Smooth muscle cell (in vitro differentiated cells): ENCODE results near the gene CDH23. TPM values are rescaled to one million over a fixed set of nuclear protein-coding genes. Genes with fewer than 3 reads are reported as not detected.

Experiments used
- DNase-seq: peaks from one replicate; lab custom pipeline; 2025; ENCODE audit not compliant: unreplicated experiment; lab: John Stamatoyannopoulos, UW
- H2AFZ ChIP-seq: fragments of 200-600 bp; sonication (generic); 2 replicates; pipeline ENCODE4 v1.6.0; 2016; ENCODE audit warnings: antibody characterized with exemption, low read depth, mild to moderate bottlenecking
- H3F3A ChIP-seq: fragments of 200-600 bp; sonication (generic); 2 replicates; pipeline ENCODE4 v1.6.0; 2017; ENCODE audit warnings: antibody characterized with exemption, low read depth
- H3K27ac ChIP-seq: fragments of 200-600 bp; sonication (generic); 2 replicates; pipeline ENCODE4 v1.5.1; 2016; ENCODE audit warnings: low read depth, mild to moderate bottlenecking
- H3K27me3 ChIP-seq: fragments of 200-600 bp; sonication (generic); 2 replicates; pipeline ENCODE4 v1.6.1; 2016; ENCODE audit warnings: low read depth, mild to moderate bottlenecking
- H3K36me3 ChIP-seq: fragments of 200-600 bp; sonication (generic); 2 replicates; pipeline ENCODE4 v1.5.1; 2016; ENCODE audit warnings: low read depth
- H3K4me1 ChIP-seq: fragments of 200-600 bp; sonication (generic); 2 replicates; pipeline ENCODE4 v1.5.1; 2016; ENCODE audit warnings: low read depth
- H3K4me2 ChIP-seq: fragments of 200-600 bp; sonication (generic); 2 replicates; pipeline ENCODE4 v1.6.0; 2016; ENCODE audit warnings: mild to moderate bottlenecking
- H3K4me3 ChIP-seq: fragments of 200-600 bp; sonication (generic); 2 replicates; pipeline ENCODE4 v1.5.1; 2016; ENCODE audit warnings: mild to moderate bottlenecking
- H3K79me2 ChIP-seq: fragments of 200-600 bp; sonication (generic); 2 replicates; pipeline ENCODE4 v1.6.0; 2016; ENCODE audit warnings: low read depth, mild to moderate bottlenecking
- H3K9ac ChIP-seq: fragments of 200-600 bp; sonication (generic); 2 replicates; pipeline ENCODE4 v1.6.0; 2016; ENCODE audit warnings: low read depth
- H3K9me3 ChIP-seq: fragments of 200-600 bp; sonication (generic); replicated peaks from 2 replicates; pipeline ENCODE4 v1.5.1; 2016; ENCODE audit warnings: low read depth
- H4K20me1 ChIP-seq: fragments of 200-600 bp; sonication (generic); 2 replicates; pipeline ENCODE4 v1.6.0; 2016; ENCODE audit warnings: low read depth
- CTCF ChIP-seq: fragments of 200-600 bp; sonication (generic); IDR thresholded peaks from 2 replicates; pipeline ENCODE4 v1.5.1; 2017; ENCODE audit warnings: borderline replicate concordance, mild to moderate bottlenecking, antibody characterized with exemption; ENCODE audit not compliant: insufficient read depth, poor library complexity, severe bottlenecking
- WGBS: methylation state at CpG from one replicate; pipeline ENCODE4 v1.1.7; 2016; ENCODE audit warnings: low lambda C conversion rate; 5-methylcytosine and 5-hydroxymethylcytosine counted together
- polyA plus RNA-seq: library from polyadenylated mRNA; unstranded; fragments of >200 nt; fragmentation: Nextera tagmentation; extraction: Ambion mirVana; gene quantifications from 2 replicates; pipeline ENCODE4 v1.2.1, GENCODE V29; 2016
- total RNA-seq: library from RNA; depleted of rRNA; stranded (reverse); fragments of >200 nt; gene quantifications from 2 replicates; pipeline ENCODE4 v1.2.3, GENCODE V29; 2014

The CDH23 gene
- total and polyA plus RNA-seq, 2 experiments from 2014 or later = 0.99 to 2.5 TPM

GRCh38 chr10:71431239-71432100 is 34.8 kb downstream of the CDH23 start:
- Histone ChIP-seq H3K27ac (no peak overlapping the region), H4K20me1 (no peaks in the 10 kb centered on the region), H3K36me3 (no peaks in the 10 kb centered on the region), H3K4me3 (no peak overlapping the region), H3K4me1 (no peaks in the 10 kb centered on the region), H2AFZ (no peak overlapping the region), H3K79me2 (no peaks in the 10 kb centered on the region), H3F3A (no peaks in the 10 kb centered on the region), H3K9ac (no peak overlapping the region), H3K9me3 (no peaks in the 10 kb centered on the region), H3K27me3 (peaks cover 24% of the 10 kb centered on the region), H3K4me2 (no peak overlapping the region)
- no peak for DNase-seq
- no peak for TF ChIP-seq CTCF
- WGBS = 88% methylated on average over 16 of the region's 16 CpGs

- Histone ChIP-seq H3K27me3 (peaks cover 19% of the 10 kb centered on the region), H2AFZ (no peak overlapping the region), H3K79me2 (no peaks in the 10 kb centered on the region), H3K4me3 (no peak overlapping the region), H3K4me1 (no peaks in the 10 kb centered on the region), H3K36me3 (no peaks in the 10 kb centered on the region), H3K9me3 (no peaks in the 10 kb centered on the region), H3F3A (no peaks in the 10 kb centered on the region), H3K27ac (no peak overlapping the region), H4K20me1 (no peaks in the 10 kb centered on the region), H3K9ac (no peak overlapping the region), H3K4me2 (no peak overlapping the region)
- no peak for DNase-seq
- no peak for TF ChIP-seq CTCF
- 76% methylated on average over 15 of the region's 15 CpGs for WGBS
Observed at GRCh38 chr10:71432101-71432905, 35.6 kb downstream of the CDH23 start.

GRCh38 chr10:71432956-71433767 is 36.4 kb downstream of the CDH23 start:
- Histone ChIP-seq H3K4me3 (no peak overlapping the region), H3K4me1 (no peaks in the 10 kb centered on the region), H3F3A (no peaks in the 10 kb centered on the region), H2AFZ (no peak overlapping the region), H3K27me3 (peaks cover 17% of the 10 kb centered on the region), H3K4me2 (no peak overlapping the region), H3K79me2 (no peaks in the 10 kb centered on the region), H3K36me3 (no peaks in the 10 kb centered on the region), H3K27ac (no peak overlapping the region), H4K20me1 (no peaks in the 10 kb centered on the region), H3K9me3 (no peaks in the 10 kb centered on the region), H3K9ac (no peak overlapping the region)
- WGBS = 87% methylated on average over 11 of the region's 11 CpGs
- no peak for TF ChIP-seq CTCF
- DNase-seq = no peak
